ENCODE data around the gene VSIG1.

DNA sequence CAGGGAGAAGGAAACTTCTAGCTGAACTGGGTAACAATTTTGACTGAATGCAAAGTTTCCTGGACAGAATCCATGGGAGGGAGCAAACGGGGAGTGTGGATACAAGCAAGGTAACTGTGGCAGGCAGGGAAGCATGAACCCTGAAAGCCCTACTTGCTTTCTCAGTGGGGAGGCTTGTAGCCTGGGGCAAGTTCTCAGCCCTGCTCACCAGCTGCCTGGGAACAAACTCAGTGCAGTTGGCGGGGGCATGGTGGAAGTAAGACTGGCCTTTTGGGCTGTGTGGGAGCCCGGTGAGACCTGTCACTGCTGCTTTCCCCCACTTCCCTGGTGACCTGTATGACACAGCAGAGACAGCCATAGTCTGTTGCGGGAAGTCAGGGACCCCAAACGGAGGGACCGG, 48.7 kb upstream of the VSIG1 start:
- TF ChIP-seq EZH2phosphoT487 (conservative IDR thresholded peaks at IDR 0.05; ENCODE audit: low read length) (no peak), CTCF (IDR thresholded peaks at IDR 0.05; ENCODE audit: insufficient read depth, low read length, poor library complexity, severe bottlenecking) (no peak)
